Right atrium auricular region (tissue), 2 donors: Measurements from ENCODE around the gene ACTR2. TPM values are rescaled to one million over a fixed set of nuclear protein-coding genes. Genes with fewer than 3 reads are reported as not detected.

Source experiments
- DNase-seq: peaks from one replicate; pipeline ENCODE4 v3.0.0-alpha.2; 2019; ENCODE audit warnings: low spot score
- H3K27ac ChIP-seq, 2 donors: fragments of 200-600 bp; sonication (generic); 1 replicate in 1 of 2; 2 replicates in 1 of 2; pipeline ENCODE4 v1.5.1; 2016 to 2019
- H3K27me3 ChIP-seq, 2 donors: fragments of 200-600 bp; sonication (generic); one replicate each; pipeline versions ENCODE4 v1.5.1 to v1.6.0; 2017 to 2019
- H3K36me3 ChIP-seq: fragments of 200-600 bp; sonication (generic); one replicate; pipeline ENCODE4 v1.5.1; 2016
- H3K4me1 ChIP-seq, 2 donors: fragments of 200-600 bp; sonication (generic); one replicate each; pipeline versions ENCODE4 v1.5.1 to v1.6.0; 2017 to 2019
- H3K4me3 ChIP-seq, 2 donors: fragments of 200-600 bp; sonication (generic); 1 replicate in 1 of 2; 2 replicates in 1 of 2; pipeline ENCODE4 v1.5.1; 2017 to 2019; ENCODE audit warnings: mild to moderate bottlenecking in 1 of 2, moderate library complexity in 1 of 2
- H3K9me3 ChIP-seq, 2 donors: fragments of 200-600 bp; sonication (generic); one replicate each; pipeline ENCODE4 v1.5.1; 2019
- CTCF ChIP-seq, 2 donors: fragments of 200-600 bp; sonication (generic); IDR thresholded peaks; one replicate each; pipeline ENCODE4 v1.5.1; 2019; ENCODE audit warnings: antibody characterized with exemption in 2 of 2
- total RNA-seq, 2 donors: library from RNA; depleted of rRNA; stranded (reverse); fragments of >200 nt; gene quantifications; one replicate each; pipeline ENCODE4 v1.1.0, GENCODE V29; 2016

Gene ACTR2
- total RNA-seq, 2 donors from 2014 or later: 41.2 to 45.5 TPM

GRCh38 chr2:65298089-65298488 is 70.5 kb downstream of the ACTR2 start:
- no peak for TF ChIP-seq CTCF (IDR thresholded peaks at IDR 0.05)
- peaks cover 0 to 36% of the 10 kb centered on the region in 2 donors for H3K4me1 ChIP-seq
- no peaks in the 10 kb centered on the region for H3K9me3 ChIP-seq
- no peaks in the 10 kb centered on the region for H3K36me3 ChIP-seq
- no peak for DNase-seq
- H3K27me3 ChIP-seq: no peaks in the 10 kb centered on the region
- H3K4me3 ChIP-seq: no peak overlapping the region
- no peak overlapping the region for H3K27ac ChIP-seq

- H3K27ac ChIP-seq: peak overlapping the region; percentile 53 to 61
Observed at GRCh38 chr2:65299246-65299645, 71.6 kb downstream of the ACTR2 start.

GRCh38 chr2:65300134-65300760 is 72.6 kb downstream of the ACTR2 start:
- peak; percentile 89 for DNase-seq
- Histone ChIP-seq H3K27ac (peak overlapping the region; percentile 53 to 75), H3K36me3 (no peaks in the 10 kb centered on the region), H3K4me1 (peaks cover 0 to 36% of the 10 kb centered on the region in 2 donors), H3K4me3 (no peak overlapping the region), H3K9me3 (no peaks in the 10 kb centered on the region), H3K27me3 (no peaks in the 10 kb centered on the region)
- TF ChIP-seq CTCF (IDR thresholded peaks at IDR 0.05): no peak

More at GRCh38 chr2:65299246-65299645, 71.6 kb downstream of the ACTR2 start:
- Histone ChIP-seq H3K4me3 (no peak overlapping the region), H3K27me3 (no peaks in the 10 kb centered on the region), H3K4me1 (peaks cover 0 to 36% of the 10 kb centered on the region in 2 donors), H3K36me3 (no peaks in the 10 kb centered on the region), H3K9me3 (no peaks in the 10 kb centered on the region)
- no peak for DNase-seq
- no peak for TF ChIP-seq CTCF (IDR thresholded peaks at IDR 0.05)

GRCh38 chr2:65300761-65301711 is 73.4 kb downstream of the ACTR2 start:
- Histone ChIP-seq H3K27ac (peak overlapping the region; percentile 53 to 75), H3K36me3 (no peaks in the 10 kb centered on the region), H3K4me1 (peaks cover 0 to 36% of the 10 kb centered on the region in 2 donors), H3K27me3 (no peaks in the 10 kb centered on the region), H3K4me3 (no peak overlapping the region), H3K9me3 (no peaks in the 10 kb centered on the region)
- peak; percentile 71 for DNase-seq
- no peak for TF ChIP-seq CTCF (IDR thresholded peaks at IDR 0.05)

- Histone ChIP-seq H3K27me3 (no peaks in the 10 kb centered on the region), H3K36me3 (peaks cover 8% of the 10 kb centered on the region), H3K27ac (no peak overlapping the region), H3K4me1 (peaks cover 0 to 32% of the 10 kb centered on the region in 2 donors), H3K9me3 (no peaks in the 10 kb centered on the region), H3K4me3 (no peak overlapping the region)
- TF ChIP-seq CTCF (IDR thresholded peaks at IDR 0.05): no peak
- DNase-seq: no peak
Observed at GRCh38 chr2:65305934-65306333, 78.3 kb downstream of the ACTR2 start.
